SJCRH30 (cell line): Measurements from ENCODE around the gene ATP5F1D. TPM values are rescaled to one million over a fixed set of nuclear protein-coding genes. Genes with fewer than 3 reads are reported as not detected.
"Not testable (repeated sequence)": the region's sequence is repeated elsewhere in the genome, so short reads cannot be mapped to it uniquely, and the experiment has no call there.

Source experiments
- DNase-seq, 2 experiments: peaks; one replicate each; pipeline ENCODE4 v3.0.0-alpha.2; 2015 to 2020
- H3K27ac ChIP-seq: fragments of 250-450 bp; sonication (Bioruptor Pico); 2 replicates; pipeline ENCODE4 v1.5.1; 2020; ENCODE audit warnings: mild to moderate bottlenecking, moderate library complexity
- H3K27me3 ChIP-seq: fragments of 250-450 bp; sonication (Bioruptor Pico); 2 replicates; pipeline ENCODE4 v1.5.1; 2020; ENCODE audit warnings: mild to moderate bottlenecking, moderate library complexity
- H3K36me3 ChIP-seq: fragments of 250-450 bp; sonication (Bioruptor Pico); 2 replicates; pipeline ENCODE4 v1.5.1; 2020; ENCODE audit warnings: mild to moderate bottlenecking, moderate library complexity
- H3K4me1 ChIP-seq: fragments of 250-450 bp; sonication (Bioruptor Pico); 2 replicates; pipeline ENCODE4 v1.5.1; 2020; ENCODE audit warnings: mild to moderate bottlenecking, moderate library complexity
- H3K4me3 ChIP-seq: fragments of 250-450 bp; sonication (Bioruptor Pico); 2 replicates; pipeline ENCODE4 v1.5.1; 2020; ENCODE audit warnings: mild to moderate bottlenecking, moderate library complexity
- H3K9me3 ChIP-seq: fragments of 250-450 bp; sonication (Bioruptor Pico); replicated peaks from 2 replicates; pipeline ENCODE4 v1.5.1; 2020; ENCODE audit warnings: mild to moderate bottlenecking, moderate library complexity
- total RNA-seq: library from RNA; depleted of rRNA; stranded (reverse); fragments of >200 nt; shearing (Covaris generic); gene quantifications from 2 replicates; pipeline ENCODE4 v1.2.3, GENCODE V29; 2014

The ATP5F1D gene
- total RNA-seq, 1 experiment from 2014 or later = 25.5 TPM

DNA sequence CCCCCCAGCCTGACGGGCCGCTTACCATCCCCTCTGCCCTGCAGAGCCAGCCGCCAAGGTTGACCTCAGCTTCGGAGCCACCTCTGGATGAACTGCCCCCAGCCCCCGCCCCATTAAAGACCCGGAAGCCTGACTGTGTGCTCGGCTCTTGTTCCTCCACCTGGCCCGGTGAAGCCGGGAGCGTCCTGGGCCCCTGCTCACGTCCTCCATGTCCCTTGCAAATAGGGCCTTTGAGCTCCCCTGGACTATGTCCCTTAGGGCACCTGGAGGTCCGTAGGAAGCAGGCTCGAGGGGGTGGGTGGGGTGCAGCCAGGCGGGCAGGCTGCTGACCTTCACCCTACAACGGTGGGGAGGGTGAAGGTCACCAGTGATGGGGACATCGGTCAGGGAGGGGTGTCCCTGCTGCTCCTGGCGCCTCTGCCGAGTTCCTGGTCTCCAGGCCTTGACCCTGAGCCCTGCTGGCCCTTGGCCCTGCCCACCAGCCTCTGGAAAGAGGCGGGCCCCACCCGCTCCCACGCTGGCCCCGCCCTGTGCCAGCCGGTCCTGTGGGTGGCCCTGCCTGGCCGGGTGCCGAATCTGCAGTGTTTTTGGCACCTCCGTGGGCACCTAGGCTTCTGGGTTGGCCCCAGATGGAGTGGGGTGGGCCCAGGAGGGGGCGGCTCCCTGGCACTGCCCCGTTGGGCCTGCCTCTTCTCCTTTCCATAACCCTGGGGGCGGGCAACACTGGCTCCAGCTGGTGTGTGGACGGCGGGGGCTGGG is 3.3 kb downstream of the ATP5F1D start:
- peaks cover 2% of the 10 kb centered on the region; the same call in 1 of the 2 replicates for H3K36me3 ChIP-seq
- no peak overlapping the region for H3K27ac ChIP-seq
- no peaks in the 10 kb centered on the region for H3K9me3 ChIP-seq
- DNase-seq = no peak
- no peak overlapping the region for H3K4me3 ChIP-seq
- peaks cover 9% of the 10 kb centered on the region; the same call in 1 of the 2 replicates for H3K4me1 ChIP-seq
- H3K27me3 ChIP-seq = no peaks in the 10 kb centered on the region

DNA sequence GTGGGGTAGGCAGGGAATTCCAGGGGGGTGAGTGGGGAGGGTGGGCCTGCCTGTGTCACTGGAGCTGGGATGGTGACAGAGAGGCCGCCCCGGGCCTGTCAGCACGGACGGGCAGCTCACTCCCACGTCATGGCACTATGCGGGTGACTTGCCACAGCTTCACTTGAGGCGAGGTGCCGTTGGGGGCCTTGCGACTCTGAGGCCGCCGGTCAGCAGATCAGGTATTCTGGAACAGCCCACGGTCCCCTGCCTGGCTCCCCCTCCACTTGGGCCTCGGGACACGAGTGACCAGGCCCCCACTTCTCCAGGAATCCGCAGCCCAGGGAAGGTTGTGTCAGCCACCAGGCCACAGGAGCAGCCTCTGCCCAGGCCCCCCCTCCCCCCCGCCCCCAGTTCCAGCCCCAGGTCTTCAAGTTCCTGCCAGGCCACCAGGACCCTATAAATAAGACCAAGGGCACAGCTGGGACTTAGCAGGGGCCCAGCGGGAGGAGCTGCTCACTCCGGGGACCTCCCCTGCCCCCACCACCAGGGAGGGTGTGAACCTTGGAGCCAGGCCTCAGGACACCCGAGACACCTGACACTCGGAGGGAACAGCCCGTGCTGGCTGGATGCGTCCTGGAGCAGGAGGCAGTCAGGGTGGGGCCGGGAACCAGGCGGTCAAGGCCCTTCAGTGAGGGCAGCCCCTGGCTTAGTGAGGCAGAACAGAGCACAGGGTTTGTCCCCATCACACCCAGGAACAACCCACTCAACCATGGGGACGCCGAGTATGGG is 4.1 kb downstream of the ATP5F1D start:
- peaks cover 3% of the 10 kb centered on the region; the same call in 1 of the 2 replicates for H3K36me3 ChIP-seq
- H3K27me3 ChIP-seq = no peaks in the 10 kb centered on the region
- DNase-seq = no peak
- H3K4me1 ChIP-seq = peaks cover 9% of the 10 kb centered on the region; the same call in 1 of the 2 replicates
- no peak overlapping the region for H3K4me3 ChIP-seq
- no peak overlapping the region for H3K27ac ChIP-seq
- no peaks in the 10 kb centered on the region for H3K9me3 ChIP-seq

DNA sequence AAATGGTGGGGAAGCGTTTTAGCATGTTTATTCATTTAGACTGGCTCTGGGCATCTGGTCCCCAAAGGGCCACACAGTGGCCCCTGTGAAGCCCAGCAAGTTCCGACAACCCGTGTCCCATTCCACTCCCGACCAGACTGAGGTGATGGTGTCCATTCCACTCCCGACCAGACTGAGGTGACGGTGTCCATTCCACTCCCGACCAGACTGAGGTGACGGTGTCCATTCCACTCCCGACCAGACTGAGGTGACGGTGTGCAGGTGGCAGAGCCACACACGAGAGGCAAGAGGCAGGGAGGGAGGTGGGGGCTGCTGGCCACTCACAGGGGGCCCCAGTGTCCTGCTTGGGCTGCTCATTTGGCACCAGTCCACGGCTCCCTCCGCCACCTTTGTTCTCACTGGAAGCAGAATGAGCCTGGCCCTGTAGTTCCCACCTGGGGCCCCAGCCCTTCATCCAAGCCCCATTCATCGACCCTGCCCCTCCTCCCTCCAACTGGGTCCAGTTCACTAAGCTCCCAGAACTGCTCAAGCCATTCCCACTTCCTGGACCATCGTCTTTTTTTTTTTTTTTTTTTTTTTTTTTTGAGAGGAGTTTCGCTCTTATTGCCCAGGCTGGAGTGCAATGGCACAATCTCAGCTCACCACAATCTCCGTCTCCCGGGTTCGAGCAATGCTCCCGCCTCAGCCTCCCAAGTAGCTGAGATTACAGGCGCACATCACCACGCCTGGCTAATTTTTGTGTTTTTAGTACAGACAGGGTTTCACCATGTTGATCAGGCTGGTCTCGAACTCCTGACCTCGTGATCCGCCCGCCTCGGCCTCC is 4.9 kb downstream of the ATP5F1D start:
- not testable (repeated sequence) for H3K4me3 ChIP-seq, H3K4me1 ChIP-seq, H3K27me3 ChIP-seq, DNase-seq, H3K9me3 ChIP-seq, H3K27ac ChIP-seq
- peaks cover 11% of the 10 kb centered on the region; the same call in 1 of the 2 replicates for H3K36me3 ChIP-seq

DNA sequence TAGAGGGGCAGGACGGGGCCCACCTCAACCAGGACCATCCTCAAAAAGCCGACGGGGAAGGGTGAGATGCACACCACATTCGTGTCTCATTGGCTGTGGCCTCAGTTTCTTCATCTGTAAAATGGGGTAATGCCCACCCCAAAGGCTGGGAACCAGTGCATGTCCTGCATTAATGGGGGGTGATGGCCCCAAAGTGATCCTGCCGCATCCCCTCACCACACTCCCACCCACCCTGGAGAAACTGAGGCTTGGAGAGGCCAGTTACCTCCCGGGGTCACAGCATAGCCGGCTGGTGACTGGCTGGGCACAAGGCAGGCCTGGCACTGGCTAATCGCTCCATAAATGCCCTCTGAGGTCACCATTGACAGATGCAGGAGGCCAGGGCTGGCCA is 6.2 kb downstream of the ATP5F1D start:
- H3K27ac ChIP-seq = peak overlapping the region; percentile 86
- no peak for DNase-seq
- H3K27me3 ChIP-seq = no peaks in the 10 kb centered on the region
- peaks cover 15% of the 10 kb centered on the region; the same call in 1 of the 2 replicates for H3K36me3 ChIP-seq
- H3K4me1 ChIP-seq = peaks cover 12% of the 10 kb centered on the region
- peak overlapping the region; percentile 78 for H3K4me3 ChIP-seq
- H3K9me3 ChIP-seq = no peaks in the 10 kb centered on the region

DNA sequence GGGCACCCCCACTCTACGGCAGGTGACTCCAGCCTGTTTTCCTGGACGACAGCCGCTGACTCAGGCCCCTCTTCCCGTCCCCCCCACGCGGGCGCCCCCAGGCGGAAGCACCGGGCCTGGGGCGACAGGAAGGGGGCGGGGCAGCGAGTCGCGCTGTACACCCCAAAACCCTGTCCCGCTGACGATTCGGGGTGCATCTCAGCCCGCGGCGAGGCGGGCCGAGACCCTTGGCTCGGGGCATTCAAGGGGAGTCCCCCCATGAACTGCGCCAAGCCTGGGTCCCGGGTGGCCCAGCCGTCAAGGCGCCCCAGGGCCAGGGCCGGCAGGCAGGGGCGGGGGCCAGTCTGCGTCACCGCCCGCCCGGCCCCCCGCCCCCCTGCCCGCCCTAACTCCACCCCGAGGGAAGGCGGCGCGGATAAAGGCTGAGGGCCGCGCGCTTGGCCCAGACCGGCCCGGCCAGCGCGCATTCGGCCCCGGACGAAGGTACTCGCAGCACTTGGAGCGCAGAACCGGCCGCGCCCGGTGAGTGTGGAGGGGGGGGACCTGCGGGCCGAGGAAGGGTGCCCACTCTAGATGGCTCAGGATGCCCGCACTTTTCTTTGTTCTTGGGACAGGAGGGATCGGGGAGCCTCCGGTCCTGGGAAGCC is 6.7 kb downstream of the ATP5F1D start, which contains the start of gene MIDN:
Gene MIDN, plus strand, starts transcription at position 445 of the 647 bp plus-strand sequence. CDS start 1,714 bp downstream, outside the sequence.
- peak; percentile 78 to 85 for DNase-seq
- Histone ChIP-seq H3K4me1 (peaks cover 13% of the 10 kb centered on the region), H3K36me3 (peaks cover 15% of the 10 kb centered on the region; the same call in 1 of the 2 replicates)

DNA sequence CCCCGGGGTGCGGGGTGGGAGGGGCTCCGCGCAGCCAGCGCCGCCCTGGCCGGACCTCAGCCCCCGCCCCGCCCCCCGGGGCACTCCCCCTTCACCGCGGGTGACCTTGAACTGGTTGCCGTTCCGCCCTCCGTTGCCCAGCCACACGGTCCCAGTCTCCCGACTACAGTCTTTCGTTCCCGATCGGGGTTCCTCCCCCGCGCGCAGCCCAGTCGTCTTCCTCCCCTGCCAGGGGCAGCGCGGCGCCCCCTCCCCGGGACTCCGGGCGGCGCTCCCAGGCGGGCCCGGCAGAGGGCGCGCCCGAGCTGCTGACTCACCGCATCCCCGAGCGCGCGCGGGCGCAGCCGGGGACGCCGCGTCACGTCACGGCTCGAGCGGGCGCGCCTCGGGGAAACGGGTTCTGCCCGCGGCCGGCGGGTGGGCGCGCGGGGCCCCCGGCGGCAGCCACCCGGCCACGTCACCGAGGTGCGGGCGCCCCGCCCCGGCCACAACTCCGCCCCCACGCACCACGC is 7.3 kb downstream of the ATP5F1D start:
- peak overlapping the region; percentile 91 for H3K27ac ChIP-seq
- H3K27me3 ChIP-seq = no peaks in the 10 kb centered on the region
- H3K4me3 ChIP-seq = peak overlapping the region; percentile 78
- H3K36me3 ChIP-seq = peaks cover 19% of the 10 kb centered on the region
- peaks cover 18% of the 10 kb centered on the region for H3K4me1 ChIP-seq
- H3K9me3 ChIP-seq = no peaks in the 10 kb centered on the region
- peak in 1 of 2 experiments; percentile 87 for DNase-seq

More for the DNA sequence above, 6.7 kb downstream of the ATP5F1D start, which contains the start of gene MIDN:
- no peaks in the 10 kb centered on the region for H3K27me3 ChIP-seq
- H3K4me3 ChIP-seq = peak within 1 kb of the TSS; percentile 78
- H3K27ac ChIP-seq = peak within 1 kb of the TSS; percentile 91
- H3K9me3 ChIP-seq = no peaks in the 10 kb centered on the region

DNA sequence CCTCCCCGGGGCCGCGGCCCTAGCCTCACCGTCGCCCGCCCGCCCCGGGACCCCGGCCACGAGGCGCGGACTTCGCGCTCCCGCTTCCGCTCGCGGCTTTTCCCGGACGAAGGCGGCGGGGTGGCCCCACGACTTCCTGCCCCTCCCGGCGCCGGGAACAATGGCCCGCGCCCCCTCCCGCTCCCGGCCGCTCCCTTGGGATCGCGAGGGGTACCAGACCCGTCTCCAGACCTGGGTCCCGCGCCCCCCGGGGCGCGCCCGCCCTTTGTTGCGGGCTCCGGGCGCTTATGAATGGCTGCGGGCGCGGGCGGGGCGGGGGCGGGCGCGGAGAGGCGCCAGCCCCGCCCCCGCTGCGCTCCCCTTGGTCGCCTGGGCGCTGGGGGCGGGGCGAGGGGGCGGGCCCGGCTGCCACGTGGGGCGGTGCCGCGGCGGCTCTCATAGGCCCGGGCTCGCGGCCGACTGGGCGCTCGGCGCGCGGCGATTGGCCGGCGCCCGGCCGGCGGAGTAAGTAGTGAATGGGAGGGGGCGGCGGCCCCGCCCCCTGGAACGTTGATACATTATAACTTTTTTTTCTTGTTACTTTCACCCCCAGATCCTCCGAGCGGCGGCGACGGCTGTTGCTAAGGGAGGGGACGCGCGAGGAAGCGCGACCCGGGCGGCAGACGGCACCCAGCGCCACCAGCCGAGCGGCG is 7.9 kb downstream of the ATP5F1D start:
- Histone ChIP-seq H3K27me3 (no peaks in the 10 kb centered on the region), H3K36me3 (peaks cover 24% of the 10 kb centered on the region), H3K27ac (peak overlapping the region; percentile 91), H3K4me3 (peak overlapping the region; percentile 78), H3K4me1 (peaks cover 19% of the 10 kb centered on the region), H3K9me3 (no peaks in the 10 kb centered on the region)
- DNase-seq = peak; percentile 89 to 95

DNA sequence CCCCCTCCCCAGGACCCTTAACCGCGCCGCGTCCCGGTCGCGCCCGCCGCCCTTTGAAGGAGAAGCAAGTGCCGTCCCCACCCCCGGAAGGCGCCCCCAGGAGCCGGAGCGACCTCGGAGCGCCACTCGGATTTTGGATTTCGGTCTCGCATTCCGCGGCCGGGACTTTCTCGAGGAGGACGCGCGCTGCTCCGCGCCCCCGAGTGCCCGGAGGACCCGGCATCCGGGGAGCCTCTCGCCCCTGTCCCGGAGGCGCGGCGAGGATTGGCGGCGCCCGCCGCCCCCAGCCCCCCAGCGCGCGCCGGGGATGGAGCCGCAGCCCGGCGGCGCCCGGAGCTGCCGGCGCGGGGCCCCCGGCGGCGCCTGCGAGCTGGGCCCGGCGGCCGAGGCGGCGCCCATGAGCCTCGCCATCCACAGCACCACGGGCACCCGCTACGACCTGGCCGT is 8.5 kb downstream of the ATP5F1D start:
- DNase-seq = no peak
- Histone ChIP-seq H3K36me3 (peaks cover 30% of the 10 kb centered on the region), H3K9me3 (no peaks in the 10 kb centered on the region), H3K27me3 (no peaks in the 10 kb centered on the region), H3K27ac (peak overlapping the region; percentile 46), H3K4me3 (peak overlapping the region; percentile 78), H3K4me1 (peaks cover 16% of the 10 kb centered on the region)

DNA sequence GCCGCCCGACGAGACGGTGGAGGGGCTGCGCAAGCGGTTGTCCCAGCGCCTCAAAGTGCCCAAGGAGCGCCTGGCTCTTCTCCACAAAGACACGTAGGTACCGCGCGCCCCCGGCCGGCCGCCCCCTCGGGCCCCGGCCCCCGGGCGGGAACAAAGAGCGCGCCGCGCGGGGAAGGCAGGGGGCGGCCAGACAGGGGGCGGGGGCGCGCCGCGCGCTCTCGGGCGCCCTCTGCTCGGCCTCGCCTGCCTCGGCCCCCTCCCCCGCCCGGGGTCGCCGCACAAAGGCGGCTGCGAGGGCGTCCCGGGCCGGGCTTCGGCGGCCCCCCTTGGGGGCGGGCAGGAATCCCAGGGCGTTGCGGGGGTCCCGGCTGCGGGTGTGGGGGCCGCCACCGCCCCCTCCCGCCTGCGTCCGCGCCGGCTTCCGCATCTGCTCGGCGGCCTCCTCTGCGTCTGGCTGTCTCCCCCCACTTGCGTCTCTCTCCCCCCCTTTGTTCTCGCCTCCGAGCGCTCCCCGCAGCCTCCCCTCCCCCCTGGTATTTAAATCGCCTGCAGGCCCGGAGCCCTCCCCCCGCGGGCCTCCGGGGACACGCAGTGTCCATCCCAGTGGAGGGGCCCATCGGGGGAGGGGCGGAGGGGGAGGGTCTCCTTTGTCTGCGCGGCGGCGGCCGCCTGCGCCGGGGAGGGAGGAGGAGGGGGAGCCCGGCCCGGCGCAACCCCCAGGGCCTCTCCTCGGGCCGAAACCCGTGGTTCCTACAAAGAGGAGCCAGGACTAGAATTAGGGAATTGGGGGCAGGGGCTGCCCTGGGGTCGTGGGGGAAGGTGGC is 9.1 kb downstream of the ATP5F1D start:
- Histone ChIP-seq H3K27me3 (no peaks in the 10 kb centered on the region), H3K9me3 (no peaks in the 10 kb centered on the region), H3K4me3 (peak overlapping the region; percentile 78), H3K4me1 (peaks cover 16% of the 10 kb centered on the region), H3K36me3 (peaks cover 36% of the 10 kb centered on the region), H3K27ac (peak overlapping the region; percentile 35; the same call in 1 of the 2 replicates)
- DNase-seq = peak; percentile 61 to 65

DNA sequence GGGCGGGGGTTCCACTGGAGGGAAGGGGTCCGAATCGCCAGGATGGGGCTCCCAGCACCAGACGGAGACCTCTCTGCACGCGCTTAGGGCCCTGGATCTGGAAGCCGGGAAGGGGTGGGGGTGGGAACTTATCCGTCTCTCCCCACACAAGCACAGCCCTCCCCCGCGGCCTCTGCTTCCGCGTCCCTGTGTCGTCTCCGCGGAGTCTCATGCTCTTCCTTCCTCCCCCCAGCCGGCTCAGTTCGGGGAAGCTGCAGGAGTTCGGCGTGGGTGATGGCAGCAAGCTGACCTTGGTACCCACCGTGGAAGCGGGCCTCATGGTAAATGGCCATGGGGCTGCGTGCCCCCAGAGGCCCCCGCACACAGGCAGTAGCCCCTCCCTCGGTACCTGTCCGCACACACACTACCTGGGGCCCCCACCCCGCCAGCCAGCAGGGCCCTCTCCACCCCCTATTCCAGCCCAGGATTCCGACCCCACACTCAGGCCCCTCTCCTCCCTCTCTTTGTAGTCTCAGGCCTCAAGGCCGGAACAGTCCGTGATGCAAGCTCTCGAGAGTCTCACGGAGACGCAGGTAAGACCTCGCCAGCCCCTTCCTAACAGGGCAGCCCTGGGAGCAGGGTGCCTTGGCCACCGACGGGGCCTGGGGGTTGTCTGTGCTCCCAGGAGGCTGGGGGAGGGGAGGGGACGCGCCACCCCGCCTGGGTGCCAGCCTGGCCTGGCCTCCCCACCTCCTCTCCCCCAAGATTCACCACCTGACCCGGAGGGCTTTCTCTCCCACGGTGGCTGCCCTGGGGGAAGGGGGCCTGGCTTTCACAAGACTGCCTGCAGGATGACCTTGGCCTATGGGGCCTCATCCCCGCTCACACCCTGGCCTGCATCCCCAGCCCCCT is 10.0 kb downstream of the ATP5F1D start:
- Histone ChIP-seq H3K4me1 (peaks cover 16% of the 10 kb centered on the region), H3K36me3 (peaks cover 41% of the 10 kb centered on the region), H3K9me3 (no peaks in the 10 kb centered on the region), H3K27me3 (no peaks in the 10 kb centered on the region), H3K4me3 (peak overlapping the region; percentile 78), H3K27ac (peak overlapping the region; percentile 35; the same call in 1 of the 2 replicates)
- DNase-seq = peak; percentile 70 to 74

DNA sequence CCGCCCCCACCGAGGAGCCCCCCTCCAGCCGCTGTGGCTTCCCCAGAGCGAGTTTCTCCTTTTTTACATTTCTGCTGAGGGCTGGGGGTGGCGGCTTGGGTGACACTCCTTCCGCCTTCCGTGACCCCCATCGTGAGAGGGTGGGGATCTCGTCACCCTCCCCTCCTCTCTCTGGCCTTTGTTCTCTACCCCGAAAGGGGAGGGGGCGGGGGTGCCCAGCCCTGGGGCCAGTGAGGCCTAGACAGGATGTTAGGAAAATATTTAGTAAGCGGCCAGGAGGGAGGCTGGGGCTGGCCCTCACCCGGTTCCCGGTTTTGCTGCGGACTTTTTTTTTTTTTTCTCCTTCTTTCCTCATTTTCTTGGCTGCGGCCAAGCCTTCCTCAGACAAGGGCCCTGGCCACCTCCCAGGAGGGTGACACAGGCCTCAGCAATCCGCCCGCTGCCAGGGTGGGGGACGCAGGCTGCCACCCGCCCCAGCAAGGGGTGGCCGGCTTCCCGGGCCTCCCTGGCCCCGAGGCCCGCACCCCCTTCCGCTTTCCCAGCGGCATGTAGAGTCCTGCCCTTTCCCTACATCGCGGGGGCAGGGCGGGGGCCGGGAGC is 10.8 kb downstream of the ATP5F1D start:
- Histone ChIP-seq H3K27ac (peak overlapping the region; percentile 58; the same call in 1 of the 2 replicates), H3K4me1 (peaks cover 16% of the 10 kb centered on the region), H3K4me3 (peak overlapping the region; percentile 78), H3K9me3 (no peaks in the 10 kb centered on the region), H3K36me3 (peaks cover 44% of the 10 kb centered on the region), H3K27me3 (no peaks in the 10 kb centered on the region)
- peak; percentile 55 to 63 for DNase-seq
